MG63 (cell line): ENCODE measurements around the gene LORICRIN. TPM values are rescaled to one million over a fixed set of nuclear protein-coding genes. Genes with fewer than 3 reads are reported as not detected.
A peak's percentile ranks its signal among the peaks of the same experiment; 100 is the strongest.

Experiments
- DNase-seq: peaks from one replicate; pipeline ENCODE4 v3.0.0-alpha.2; 2020
- H3K27me3 ChIP-seq: fragments of 250-450 bp; sonication (Bioruptor Pico); 2 replicates; pipeline ENCODE4 v1.5.1; 2020; ENCODE audit warnings: mild to moderate bottlenecking, moderate library complexity
- H3K36me3 ChIP-seq: fragments of 250-450 bp; sonication (Bioruptor Pico); 2 replicates; pipeline ENCODE4 v1.5.1; 2020; ENCODE audit warnings: mild to moderate bottlenecking, moderate library complexity
- H3K4me3 ChIP-seq: fragments of 250-450 bp; sonication (Bioruptor Pico); 2 replicates; pipeline ENCODE4 v1.5.1; 2020; ENCODE audit warnings: mild to moderate bottlenecking, moderate library complexity
- H3K9me3 ChIP-seq: fragments of 250-450 bp; sonication (Bioruptor Pico); 2 replicates; pipeline ENCODE4 v1.5.1; 2020; ENCODE audit warnings: mild to moderate bottlenecking, moderate library complexity
- total RNA-seq: library from RNA; depleted of rRNA; stranded (reverse); fragments of >200 nt; shearing (Covaris generic); gene quantifications from 2 replicates; pipeline ENCODE4 v1.2.3, GENCODE V29; 2014; ENCODE audit warnings: low replicate concordance

LORICRIN gene
- total RNA-seq, 1 experiment from 2014 or later = not detected

GRCh38 chr1:153238527-153238926 is 21.0 kb upstream of the LORICRIN start:
- no peaks in the 10 kb centered on the region for H3K36me3 ChIP-seq
- H3K27me3 ChIP-seq = peaks cover 8% of the 10 kb centered on the region; the same call in 1 of the 2 replicates
- H3K9me3 ChIP-seq = no peaks in the 10 kb centered on the region
- DNase-seq = no peak
- no peak overlapping the region for H3K4me3 ChIP-seq

GRCh38 chr1:153242160-153242559 is 17.3 kb upstream of the LORICRIN start:
- H3K4me3 ChIP-seq = no peak overlapping the region
- no peak for DNase-seq
- H3K27me3 ChIP-seq = no peaks in the 10 kb centered on the region; the same call in 1 of the 2 replicates
- no peaks in the 10 kb centered on the region for H3K36me3 ChIP-seq
- H3K9me3 ChIP-seq = no peaks in the 10 kb centered on the region

- H3K36me3 ChIP-seq = no peaks in the 10 kb centered on the region
- H3K4me3 ChIP-seq = no peak overlapping the region
- H3K27me3 ChIP-seq = peaks cover 2% of the 10 kb centered on the region; the same call in 1 of the 2 replicates
- DNase-seq = no peak
- no peaks in the 10 kb centered on the region for H3K9me3 ChIP-seq
These were observed 14.0 kb upstream of the LORICRIN start for GRCh38 chr1:153245466-153245865.

- peaks cover 2% of the 10 kb centered on the region; the same call in 1 of the 2 replicates for H3K27me3 ChIP-seq
- H3K4me3 ChIP-seq = no peak overlapping the region
- DNase-seq = no peak
- H3K9me3 ChIP-seq = no peaks in the 10 kb centered on the region
- no peaks in the 10 kb centered on the region for H3K36me3 ChIP-seq
These were observed 13.5 kb upstream of the LORICRIN start for GRCh38 chr1:153246018-153246417.

GRCh38 chr1:153246825-153247224 is 12.7 kb upstream of the LORICRIN start:
- no peak overlapping the region for H3K4me3 ChIP-seq
- H3K9me3 ChIP-seq = no peaks in the 10 kb centered on the region
- H3K36me3 ChIP-seq = no peaks in the 10 kb centered on the region
- peaks cover 4% of the 10 kb centered on the region; the same call in 1 of the 2 replicates for H3K27me3 ChIP-seq
- DNase-seq = no peak

- no peak overlapping the region for H3K4me3 ChIP-seq
- no peaks in the 10 kb centered on the region for H3K9me3 ChIP-seq
- no peak for DNase-seq
- H3K36me3 ChIP-seq = no peaks in the 10 kb centered on the region
- H3K27me3 ChIP-seq = peaks cover 4% of the 10 kb centered on the region; the same call in 1 of the 2 replicates
These were observed 11.2 kb upstream of the LORICRIN start for GRCh38 chr1:153248176-153248879.

GRCh38 chr1:153250166-153250565 is 9.3 kb upstream of the LORICRIN start:
- peaks cover 4% of the 10 kb centered on the region; the same call in 1 of the 2 replicates for H3K27me3 ChIP-seq
- no peak overlapping the region for H3K4me3 ChIP-seq
- no peaks in the 10 kb centered on the region for H3K36me3 ChIP-seq
- H3K9me3 ChIP-seq = no peaks in the 10 kb centered on the region
- DNase-seq = no peak

- Histone ChIP-seq H3K27me3 (peaks cover 4% of the 10 kb centered on the region; the same call in 1 of the 2 replicates), H3K9me3 (no peaks in the 10 kb centered on the region), H3K4me3 (no peak overlapping the region), H3K36me3 (no peaks in the 10 kb centered on the region)
- no peak for DNase-seq
These were observed 8.4 kb upstream of the LORICRIN start for GRCh38 chr1:153251087-153251486.

- Histone ChIP-seq H3K9me3 (no peaks in the 10 kb centered on the region), H3K4me3 (no peak overlapping the region), H3K27me3 (peaks cover 4% of the 10 kb centered on the region; the same call in 1 of the 2 replicates), H3K36me3 (no peaks in the 10 kb centered on the region)
- DNase-seq = no peak
These were observed 7.9 kb upstream of the LORICRIN start for GRCh38 chr1:153251562-153251961.

GRCh38 chr1:153251988-153252387 is 7.5 kb upstream of the LORICRIN start:
- no peak overlapping the region for H3K4me3 ChIP-seq
- no peaks in the 10 kb centered on the region for H3K9me3 ChIP-seq
- no peaks in the 10 kb centered on the region for H3K36me3 ChIP-seq
- H3K27me3 ChIP-seq = peaks cover 4% of the 10 kb centered on the region; the same call in 1 of the 2 replicates
- DNase-seq = no peak

GRCh38 chr1:153253076-153253475 is 6.4 kb upstream of the LORICRIN start:
- DNase-seq = no peak
- peaks cover 2% of the 10 kb centered on the region; the same call in 1 of the 2 replicates for H3K27me3 ChIP-seq

GRCh38 chr1:153253693-153254092 is 5.8 kb upstream of the LORICRIN start:
- no peak for DNase-seq
- Histone ChIP-seq H3K9me3 (no peaks in the 10 kb centered on the region), H3K36me3 (no peaks in the 10 kb centered on the region), H3K27me3 (peaks cover 2% of the 10 kb centered on the region; the same call in 1 of the 2 replicates), H3K4me3 (no peak overlapping the region)

More at GRCh38 chr1:153253076-153253475, 6.4 kb upstream of the LORICRIN start:
- H3K9me3 ChIP-seq = no peaks in the 10 kb centered on the region
- no peak overlapping the region for H3K4me3 ChIP-seq
- no peaks in the 10 kb centered on the region for H3K36me3 ChIP-seq

GRCh38 chr1:153260585-153261280 is 1.2 kb downstream of the LORICRIN start:
- Histone ChIP-seq H3K9me3 (no peaks in the 10 kb centered on the region), H3K36me3 (no peaks in the 10 kb centered on the region), H3K4me3 (peak overlapping the region; percentile 27), H3K27me3 (peaks cover 38% of the 10 kb centered on the region)
- DNase-seq = peak; percentile 18

GRCh38 chr1:153261281-153262069 is 2.0 kb downstream of the LORICRIN start:
- Histone ChIP-seq H3K4me3 (peak overlapping the region; percentile 27), H3K27me3 (peaks cover 39% of the 10 kb centered on the region), H3K9me3 (no peaks in the 10 kb centered on the region), H3K36me3 (no peaks in the 10 kb centered on the region)
- DNase-seq = peak; percentile 56

GRCh38 chr1:153262070-153262366 is 2.5 kb downstream of the LORICRIN start:
- DNase-seq = no peak
- H3K4me3 ChIP-seq = peak overlapping the region; percentile 27
- H3K27me3 ChIP-seq = peaks cover 39% of the 10 kb centered on the region
- no peaks in the 10 kb centered on the region for H3K9me3 ChIP-seq
- no peaks in the 10 kb centered on the region for H3K36me3 ChIP-seq

- DNase-seq = no peak
- Histone ChIP-seq H3K36me3 (no peaks in the 10 kb centered on the region), H3K27me3 (peaks cover 42% of the 10 kb centered on the region), H3K9me3 (no peaks in the 10 kb centered on the region), H3K4me3 (no peak overlapping the region)
These were observed 3.1 kb downstream of the LORICRIN start for GRCh38 chr1:153262462-153263157.
